SK-N-SH treated with all-trans-retinoic acid at 6 μM for 48 hours (cell line): ENCODE measurements around the gene FAM151A.

Experiments used
- GLIS3 ChIP-seq: fragments of 250-450 bp; sonication (Bioruptor Pico); IDR thresholded peaks from 2 replicates; pipeline ENCODE4 v1.5.0; 2020; ENCODE audit warnings: mild to moderate bottlenecking, moderate library complexity
- ISL1 ChIP-seq: fragments of 250-450 bp; sonication (Bioruptor Pico); IDR thresholded peaks from 2 replicates; pipeline ENCODE4 v2.1.2; 2022; ENCODE audit warnings: mild to moderate bottlenecking, moderate library complexity
- OSR1 ChIP-seq: fragments of 250-450 bp; sonication (Bioruptor Pico); IDR thresholded peaks from 2 replicates; pipeline ENCODE4 v1.8.0; 2022; ENCODE audit warnings: moderate library complexity, mild to moderate bottlenecking, inconsistent platforms
- RARB ChIP-seq: fragments of 250-450 bp; sonication (Bioruptor Pico); IDR thresholded peaks from 2 replicates; pipeline ENCODE4 v1.8.0; 2021; ENCODE audit warnings: mild to moderate bottlenecking, moderate library complexity
- ZC3H10 ChIP-seq: fragments of 250-450 bp; sonication (Bioruptor Pico); IDR thresholded peaks from 2 replicates; pipeline ENCODE4 v1.5.1; 2021; ENCODE audit warnings: mild to moderate bottlenecking, moderate library complexity
- ZFP30 ChIP-seq: fragments of 450-650 bp; formaldehyde crosslinking; IDR thresholded peaks from 2 replicates; pipeline ENCODE4 v1.5.0; 2022; ENCODE audit warnings: mild to moderate bottlenecking, moderate library complexity
- TF ChIP-seq, protein P1 (sequence below): fragments of 250-450 bp; sonication (Bioruptor Pico); IDR thresholded peaks from 2 replicates; pipeline ENCODE4 v1.8.0; 2021; ENCODE audit warnings: low read depth, mild to moderate bottlenecking, moderate library complexity, borderline replicate concordance

DNA sequence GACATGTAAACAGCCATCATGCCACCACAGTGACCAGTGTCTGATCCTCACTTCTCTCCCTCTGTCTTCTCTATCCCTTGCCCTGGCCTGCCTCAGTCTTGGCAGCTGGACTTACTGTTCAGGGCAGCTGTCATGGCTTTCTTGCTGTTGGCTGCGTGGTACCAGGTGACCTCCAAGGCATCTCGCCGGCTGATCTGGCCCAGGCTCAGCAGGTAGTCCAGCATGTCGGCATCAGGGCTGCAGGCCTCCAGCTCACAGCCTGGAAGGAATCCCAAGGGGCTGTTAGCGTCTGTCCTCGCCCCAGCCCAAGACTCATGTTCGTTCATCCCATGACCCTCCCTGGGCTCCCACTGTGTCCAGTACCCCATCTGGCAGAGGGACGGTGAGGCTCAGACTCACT, 3.6 kb downstream of the FAM151A start:
- TF ChIP-seq, protein P1, sequence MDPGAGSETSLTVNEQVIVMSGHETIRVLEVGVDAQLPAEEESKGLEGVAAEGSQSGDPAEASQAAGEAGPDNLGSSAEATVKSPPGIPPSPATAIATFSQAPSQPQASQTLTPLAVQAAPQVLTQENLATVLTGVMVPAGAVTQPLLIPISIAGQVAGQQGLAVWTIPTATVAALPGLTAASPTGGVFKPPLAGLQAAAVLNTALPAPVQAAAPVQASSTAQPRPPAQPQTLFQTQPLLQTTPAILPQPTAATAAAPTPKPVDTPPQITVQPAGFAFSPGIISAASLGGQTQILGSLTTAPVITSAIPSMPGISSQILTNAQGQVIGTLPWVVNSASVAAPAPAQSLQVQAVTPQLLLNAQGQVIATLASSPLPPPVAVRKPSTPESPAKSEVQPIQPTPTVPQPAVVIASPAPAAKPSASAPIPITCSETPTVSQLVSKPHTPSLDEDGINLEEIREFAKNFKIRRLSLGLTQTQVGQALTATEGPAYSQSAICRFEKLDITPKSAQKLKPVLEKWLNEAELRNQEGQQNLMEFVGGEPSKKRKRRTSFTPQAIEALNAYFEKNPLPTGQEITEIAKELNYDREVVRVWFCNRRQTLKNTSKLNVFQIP (CRISPR knock-in tag), result no peak
- TF ChIP-seq ZC3H10, result no peak
- TF ChIP-seq RARB (CRISPR knock-in tag), result no peak
- no peak for TF ChIP-seq ISL1 (CRISPR knock-in tag)
- no peak for TF ChIP-seq ZFP30 (CRISPR knock-in tag)
- TF ChIP-seq OSR1 (CRISPR knock-in tag), result no peak
- no peak for TF ChIP-seq GLIS3 (CRISPR knock-in tag)
